Neural progenitor cell (in vitro differentiated cells): ENCODE data around the gene SLC20A1.
"Not testable (repeated sequence)": the region's sequence is repeated elsewhere in the genome, so short reads cannot be mapped to it uniquely, and the experiment has no call there.

Experiments
- CTCF ChIP-seq: fragments of 200-600 bp; sonication (generic); IDR thresholded peaks from 2 replicates; pipeline ENCODE4 v1.5.1; 2017; ENCODE audit warnings: antibody characterized with exemption, mild to moderate bottlenecking
- EZH2phosphoT487 ChIP-seq: fragments of 200-600 bp; sonication (generic); IDR thresholded peaks from 2 replicates; pipeline ENCODE4 v1.6.1; 2017; ENCODE audit warnings: antibody characterized with exemption

DNA sequence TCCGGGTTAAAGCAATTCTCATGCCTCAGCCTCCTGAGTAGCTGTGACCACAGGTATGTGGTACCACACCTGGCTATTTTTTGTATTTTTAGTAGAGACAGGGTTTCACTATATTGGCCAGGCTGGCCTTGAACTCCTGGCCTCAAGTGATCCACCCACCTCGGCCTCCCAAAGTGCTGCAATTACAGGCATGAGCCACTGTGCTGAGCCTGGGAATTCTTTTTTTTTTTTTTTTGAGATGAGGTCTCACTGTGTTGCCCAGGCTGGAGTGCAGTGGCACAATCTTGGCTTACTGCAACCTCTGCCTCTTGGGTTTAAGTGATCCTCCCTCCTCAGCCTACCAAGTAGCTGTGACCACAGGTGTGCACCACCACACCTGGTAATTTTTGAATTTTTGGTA, 29.9 kb upstream of the SLC20A1 start:
- not testable (repeated sequence) for TF ChIP-seq CTCF, EZH2phosphoT487
